SU-DHL-6 (cell line): ENCODE results near the gene ATP23.

ENCODE experiments used
- EZH2phosphoT487 ChIP-seq: fragments of 200-600 bp; sonication (generic), shearing (Covaris generic); conservative IDR thresholded peaks from 2 replicates; pipeline ENCODE4 v1.6.1; 2018; ENCODE audit warnings: mild to moderate bottlenecking, antibody characterized with exemption, low read length, moderate library complexity, mixed read lengths
- TF ChIP-seq, protein P1 (sequence below): fragments of 200-600 bp; sonication (generic); IDR thresholded peaks from one replicate; pipeline ENCODE4 v1.5.1; 2017; ENCODE audit warnings: antibody characterized with exemption, mild to moderate bottlenecking, low read length, moderate library complexity; ENCODE audit not compliant: insufficient read depth, poor library complexity, severe bottlenecking

DNA sequence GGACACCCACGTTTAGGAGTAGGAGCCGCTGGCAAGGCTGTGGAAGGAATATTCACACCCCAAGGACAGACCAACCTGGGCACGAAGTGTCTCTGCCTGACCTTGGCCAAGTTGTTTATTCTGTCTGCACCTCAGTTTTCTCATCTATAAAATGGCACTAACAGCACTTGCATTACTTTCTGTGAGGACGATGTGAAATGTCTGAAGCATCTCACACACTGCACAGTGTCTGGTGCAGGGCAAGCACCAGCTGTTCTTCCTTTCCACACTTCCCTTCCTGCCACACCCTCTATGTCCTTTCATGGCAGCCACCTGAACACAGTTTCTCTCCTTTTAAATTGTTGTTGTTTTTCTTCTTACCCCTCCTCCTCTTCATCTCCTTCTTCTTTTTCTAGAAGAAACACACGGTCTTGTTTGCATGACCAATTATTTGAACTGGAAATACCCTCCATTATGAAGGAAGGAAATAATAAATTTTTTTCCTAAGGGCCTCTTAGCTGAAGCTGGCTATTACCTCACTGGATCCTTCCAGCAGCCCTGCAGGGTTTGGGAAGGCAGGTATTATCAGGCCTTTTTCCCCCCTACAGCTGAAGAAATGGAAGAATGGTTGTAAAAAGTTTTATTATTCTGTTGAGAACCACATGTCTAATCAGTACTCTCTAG, 42.9 kb upstream of the ATP23 start:
- TF ChIP-seq, protein P1, sequence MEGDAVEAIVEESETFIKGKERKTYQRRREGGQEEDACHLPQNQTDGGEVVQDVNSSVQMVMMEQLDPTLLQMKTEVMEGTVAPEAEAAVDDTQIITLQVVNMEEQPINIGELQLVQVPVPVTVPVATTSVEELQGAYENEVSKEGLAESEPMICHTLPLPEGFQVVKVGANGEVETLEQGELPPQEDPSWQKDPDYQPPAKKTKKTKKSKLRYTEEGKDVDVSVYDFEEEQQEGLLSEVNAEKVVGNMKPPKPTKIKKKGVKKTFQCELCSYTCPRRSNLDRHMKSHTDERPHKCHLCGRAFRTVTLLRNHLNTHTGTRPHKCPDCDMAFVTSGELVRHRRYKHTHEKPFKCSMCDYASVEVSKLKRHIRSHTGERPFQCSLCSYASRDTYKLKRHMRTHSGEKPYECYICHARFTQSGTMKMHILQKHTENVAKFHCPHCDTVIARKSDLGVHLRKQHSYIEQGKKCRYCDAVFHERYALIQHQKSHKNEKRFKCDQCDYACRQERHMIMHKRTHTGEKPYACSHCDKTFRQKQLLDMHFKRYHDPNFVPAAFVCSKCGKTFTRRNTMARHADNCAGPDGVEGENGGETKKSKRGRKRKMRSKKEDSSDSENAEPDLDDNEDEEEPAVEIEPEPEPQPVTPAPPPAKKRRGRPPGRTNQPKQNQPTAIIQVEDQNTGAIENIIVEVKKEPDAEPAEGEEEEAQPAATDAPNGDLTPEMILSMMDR: no peak
- no peak for TF ChIP-seq EZH2phosphoT487
